HCT116 (cell line): ENCODE measurements around the gene PRKAG2. TPM values are rescaled to one million over a fixed set of nuclear protein-coding genes. Genes with fewer than 3 reads are reported as not detected.

Experiments
- CTCF ChIP-seq, 3 experiments: fragments of 200-600 bp in 1 of 3; sonication (generic) in 1 of 3; IDR thresholded peaks in 2 of 3; conservative IDR thresholded peaks in 1 of 3; 2 replicates each; pipeline ENCODE4 v1.5.1; 2012 to 2017; ENCODE audit warnings: low read depth in 2 of 3, low read length in 2 of 3, antibody characterized with exemption in 1 of 3, borderline replicate concordance in 1 of 3, control low read depth in 1 of 3, mild to moderate bottlenecking in 1 of 3, mixed read lengths in 1 of 3, mixed run types in 1 of 3, moderate library complexity in 1 of 3; ENCODE audit not compliant: insufficient read depth in 1 of 3
- ELF1 ChIP-seq: IDR thresholded peaks from 2 replicates; pipeline ENCODE4 v1.6.1; 2012; ENCODE audit warnings: low read depth, borderline replicate concordance
- EZH2 ChIP-seq: fragments of 200-600 bp; sonication (generic); IDR thresholded peaks from 2 replicates; pipeline ENCODE4 v1.6.1; 2017; ENCODE audit warnings: antibody characterized with exemption, mixed run types
- EZH2phosphoT487 ChIP-seq: fragments of 200-600 bp; IDR thresholded peaks from 2 replicates; pipeline ENCODE4 v1.6.1; 2018; ENCODE audit warnings: antibody characterized with exemption, borderline replicate concordance
- POLR2AphosphoS5 ChIP-seq: IDR thresholded peaks from 2 replicates; pipeline ENCODE4 v1.6.1; 2011; ENCODE audit warnings: mild to moderate bottlenecking, low read depth, low read length, moderate library complexity
- SIN3A ChIP-seq: IDR thresholded peaks from 2 replicates; pipeline ENCODE4 v1.6.1; 2012; ENCODE audit warnings: low read depth
- SP1 ChIP-seq: IDR thresholded peaks from 2 replicates; pipeline ENCODE4 v1.6.1; 2012; ENCODE audit warnings: low read depth
- TCF7L2 ChIP-seq: IDR thresholded peaks from 2 replicates; pipeline ENCODE4 v1.7.0; 2011; ENCODE audit warnings: borderline replicate concordance, inconsistent platforms; ENCODE audit not compliant: insufficient read depth, insufficient read length; ENCODE audit errors: extremely low read depth
- total RNA-seq: library from RNA; stranded (reverse); gene quantifications from one replicate; pipeline ENCODE4 v1.2.1, GENCODE V29; 2021; ENCODE audit not compliant: unreplicated experiment
- TF ChIP-seq, protein P1 (sequence below): IDR thresholded peaks from 2 replicates; pipeline ENCODE4 v1.6.1; 2011; ENCODE audit warnings: mild to moderate bottlenecking, low read length, moderate library complexity; ENCODE audit not compliant: insufficient replicate concordance; ENCODE audit errors: extremely low read depth
- TF ChIP-seq, protein P2 (sequence below): IDR thresholded peaks from 2 replicates; pipeline ENCODE4 v1.6.1; 2012

PRKAG2 gene
- total RNA-seq, 1 experiment from 2014 or later, result 23.6 TPM

GRCh38 chr7:151901828-151902227 is 24.9 kb upstream of the PRKAG2 start (continued):
- TF ChIP-seq CTCF (IDR thresholded peaks at IDR 0.05 in 2 of 3, conservative IDR thresholded peaks at IDR 0.05 in 1 of 3; ENCODE audit: borderline replicate concordance in 1 of 3, insufficient read depth in 1 of 3, low read depth in 2 of 3, low read length in 2 of 3) (no peak), EZH2 (no peak), SP1 (no peak), EZH2phosphoT487 (no peak), POLR2AphosphoS5 (no peak), SIN3A (no peak), ELF1 (no peak), TCF7L2 (no peak)
- TF ChIP-seq, protein P1, sequence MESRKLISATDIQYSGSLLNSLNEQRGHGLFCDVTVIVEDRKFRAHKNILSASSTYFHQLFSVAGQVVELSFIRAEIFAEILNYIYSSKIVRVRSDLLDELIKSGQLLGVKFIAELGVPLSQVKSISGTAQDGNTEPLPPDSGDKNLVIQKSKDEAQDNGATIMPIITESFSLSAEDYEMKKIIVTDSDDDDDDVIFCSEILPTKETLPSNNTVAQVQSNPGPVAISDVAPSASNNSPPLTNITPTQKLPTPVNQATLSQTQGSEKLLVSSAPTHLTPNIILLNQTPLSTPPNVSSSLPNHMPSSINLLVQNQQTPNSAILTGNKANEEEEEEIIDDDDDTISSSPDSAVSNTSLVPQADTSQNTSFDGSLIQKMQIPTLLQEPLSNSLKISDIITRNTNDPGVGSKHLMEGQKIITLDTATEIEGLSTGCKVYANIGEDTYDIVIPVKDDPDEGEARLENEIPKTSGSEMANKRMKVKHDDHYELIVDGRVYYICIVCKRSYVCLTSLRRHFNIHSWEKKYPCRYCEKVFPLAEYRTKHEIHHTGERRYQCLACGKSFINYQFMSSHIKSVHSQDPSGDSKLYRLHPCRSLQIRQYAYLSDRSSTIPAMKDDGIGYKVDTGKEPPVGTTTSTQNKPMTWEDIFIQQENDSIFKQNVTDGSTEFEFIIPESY, result no peak
- TF ChIP-seq, protein P2, sequence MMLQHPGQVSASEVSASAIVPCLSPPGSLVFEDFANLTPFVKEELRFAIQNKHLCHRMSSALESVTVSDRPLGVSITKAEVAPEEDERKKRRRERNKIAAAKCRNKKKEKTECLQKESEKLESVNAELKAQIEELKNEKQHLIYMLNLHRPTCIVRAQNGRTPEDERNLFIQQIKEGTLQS, result no peak
